H1 (cell line): ENCODE measurements around the gene ELFN2. TPM values are rescaled to one million over a fixed set of nuclear protein-coding genes. Genes with fewer than 3 reads are reported as not detected.

Experiments used
- CTCF ChIA-PET: fragments of 300-600 bp; sonication (Branson Sonifier 250); formaldehyde crosslinking; loops from one replicate; lab custom pipeline; 2021; ENCODE audit not compliant: partially characterized antibody; lab: Charles Lee
- POLR2A ChIA-PET: fragments of 300-600 bp; sonication (Branson Sonifier 250); formaldehyde crosslinking; loops from one replicate; lab custom pipeline; 2021; ENCODE audit warnings: inconsistent platforms; ENCODE audit not compliant: partially characterized antibody; lab: Charles Lee
- DNase-seq, 2 experiments: peaks; one replicate each; pipeline versions ENCODE4 v3.0.0 to v3.0.0-alpha.2; 2010 to 2022; ENCODE audit warnings: low spot score in 2 of 2, low read depth in 1 of 2, mixed read lengths in 1 of 2
- FAIRE-seq: peaks from 2 replicates; lab custom pipeline; 2011; peaks lifted over from hg19 to GRCh38; lab: Jason Lieb, UNC
- H2AFZ ChIP-seq: 2 replicates; pipeline ENCODE4 v1.8.1; 2012; ENCODE audit warnings: low read length, inconsistent platforms
- H2AK5ac ChIP-seq: 2 replicates; pipeline ENCODE4 v1.6.1; 2013; ENCODE audit warnings: low read depth, low read length
- H2BK120ac ChIP-seq: replicated peaks from 2 replicates; pipeline ENCODE3; 2013; ENCODE audit warnings: low read depth, low read length, inconsistent platforms
- H2BK12ac ChIP-seq: 2 replicates; pipeline ENCODE4 v1.6.1; 2013; ENCODE audit warnings: low read depth, low read length
- H2BK15ac ChIP-seq: 2 replicates; pipeline ENCODE4 v1.6.1; 2013; ENCODE audit warnings: low read length
- H2BK20ac ChIP-seq: 2 replicates; pipeline ENCODE4 v1.6.1; 2013; ENCODE audit warnings: low read length
- H2BK5ac ChIP-seq: 2 replicates; pipeline ENCODE4 v1.6.1; 2013; ENCODE audit warnings: low read depth, low read length
- H3K14ac ChIP-seq: 2 replicates; pipeline ENCODE4 v1.6.1; 2013; ENCODE audit warnings: inconsistent platforms; ENCODE audit not compliant: insufficient read length
- H3K18ac ChIP-seq: 2 replicates; pipeline ENCODE4 v1.6.1; 2013; ENCODE audit warnings: low read length; ENCODE audit errors: extremely low read depth
- H3K23ac ChIP-seq: 2 replicates; pipeline ENCODE4 v1.6.1; 2013; ENCODE audit warnings: inconsistent platforms; ENCODE audit not compliant: insufficient read length
- H3K23me2 ChIP-seq: 2 replicates; pipeline ENCODE4 v1.6.1; 2013; ENCODE audit warnings: low read depth, low read length
- H3K27ac ChIP-seq: 2 replicates; pipeline ENCODE4 v1.6.1; 2011; ENCODE audit warnings: low read depth, low read length, inconsistent platforms
- H3K27me3 ChIP-seq, 4 experiments: replicated peaks in 1 of 4; 1 replicate in 1 of 4; 2 replicates in 3 of 4; pipeline versions ENCODE4 v1.6.1 to v1.8.1; 2011 to 2013; ENCODE audit warnings: low read length in 3 of 4, mild to moderate bottlenecking in 3 of 4, inconsistent platforms in 2 of 4, mixed read lengths in 2 of 4, moderate library complexity in 1 of 4; ENCODE audit not compliant: control insufficient read depth in 3 of 4, insufficient read depth in 3 of 4; ENCODE audit errors: extremely low read depth in 1 of 4
- H3K36me3 ChIP-seq, 4 experiments: 2 replicates each; pipeline versions ENCODE4 v1.6.1 to v1.8.1; 2011 to 2013; ENCODE audit warnings: mild to moderate bottlenecking in 4 of 4, low read length in 3 of 4, moderate library complexity in 2 of 4, control low read depth in 1 of 4, inconsistent platforms in 1 of 4; ENCODE audit not compliant: insufficient read depth in 4 of 4, control insufficient read depth in 2 of 4
- H3K4ac ChIP-seq: replicated peaks from 2 replicates; pipeline ENCODE3; 2013; ENCODE audit warnings: low read length, low read depth, mixed read lengths, inconsistent platforms; ENCODE audit not compliant: insufficient read length
- H3K4me1 ChIP-seq, 4 experiments: replicated peaks in 1 of 4; 1 replicate in 1 of 4; 2 replicates in 3 of 4; pipeline versions ENCODE4 v1.6.1 to v1.8.1; 2011 to 2013; ENCODE audit warnings: low read length in 3 of 4, inconsistent platforms in 2 of 4, mixed read lengths in 1 of 4; ENCODE audit not compliant: insufficient read depth in 4 of 4, control insufficient read depth in 3 of 4
- H3K4me2 ChIP-seq, 2 experiments: 2 replicates each; pipeline versions ENCODE4 v1.6.1 to v1.8.1; 2011 to 2013; ENCODE audit warnings: low read depth in 2 of 2, low read length in 2 of 2, control low read depth in 1 of 2, inconsistent platforms in 1 of 2, mild to moderate bottlenecking in 1 of 2; ENCODE audit not compliant: insufficient read depth in 1 of 2
- H3K4me3 ChIP-seq, 4 experiments: fragments of 200-600, 300-600 bp in 1 of 4; sonication (generic), shearing (Covaris generic), sonication (Bioruptor Twin) in 1 of 4; 2 replicates each; pipeline versions ENCODE4 v1.5.1 to v1.8.1; 2011 to 2016; ENCODE audit warnings: low read length in 4 of 4, low read depth in 3 of 4, control low read depth in 2 of 4, inconsistent platforms in 2 of 4, mild to moderate bottlenecking in 2 of 4, mixed read lengths in 1 of 4, moderate library complexity in 1 of 4; ENCODE audit not compliant: insufficient read depth in 2 of 4; ENCODE audit errors: extremely low read depth in 1 of 4
- H3K56ac ChIP-seq: replicated peaks from 2 replicates; pipeline ENCODE3; 2013; ENCODE audit warnings: low read depth, mild to moderate bottlenecking, mixed read lengths, low read length, inconsistent platforms; ENCODE audit not compliant: insufficient read length
- H3K79me1 ChIP-seq: 2 replicates; pipeline ENCODE4 v1.6.1; 2013; ENCODE audit warnings: low read depth, low read length, control low read depth
- H3K79me2 ChIP-seq, 2 experiments: 2 replicates each; pipeline versions ENCODE4 v1.6.1 to v1.8.1; 2012 to 2013; ENCODE audit warnings: low read length in 2 of 2, mild to moderate bottlenecking in 2 of 2, inconsistent platforms in 1 of 2; ENCODE audit not compliant: insufficient read depth in 2 of 2, control insufficient read depth in 1 of 2
- H3K9ac ChIP-seq, 4 experiments: replicated peaks in 1 of 4; 1 replicate in 1 of 4; 2 replicates in 3 of 4; pipeline versions ENCODE4 v1.6.1 to v1.8.1; 2011 to 2013; ENCODE audit warnings: low read depth in 3 of 4, low read length in 3 of 4, control low read depth in 2 of 4, mild to moderate bottlenecking in 2 of 4, moderate library complexity in 2 of 4, inconsistent platforms in 1 of 4; ENCODE audit errors: extremely low read depth in 1 of 4
- H3K9me3 ChIP-seq, 2 experiments: 2 replicates each; pipeline versions ENCODE4 v1.6.1 to v1.8.1; 2012 to 2013; ENCODE audit warnings: mild to moderate bottlenecking in 2 of 2, moderate library complexity in 2 of 2, control low read depth in 1 of 2, inconsistent platforms in 1 of 2, low read depth in 1 of 2, low read length in 1 of 2, mixed read lengths in 1 of 2; ENCODE audit not compliant: insufficient read depth in 2 of 2
- H4K20me1 ChIP-seq, 2 experiments: replicated peaks in 1 of 2; 2 replicates each; pipeline versions ENCODE3 to v1.8.1; 2011 to 2013; ENCODE audit warnings: inconsistent platforms in 2 of 2, low read length in 2 of 2, mild to moderate bottlenecking in 1 of 2; ENCODE audit not compliant: insufficient read depth in 2 of 2, control insufficient read depth in 1 of 2
- H4K5ac ChIP-seq: 2 replicates; pipeline ENCODE4 v1.6.1; 2013; ENCODE audit warnings: low read length, low read depth, mixed read lengths, inconsistent platforms; ENCODE audit not compliant: insufficient read length
- H4K8ac ChIP-seq: 2 replicates; pipeline ENCODE4 v1.8.0; 2013; ENCODE audit warnings: mild to moderate bottlenecking, moderate library complexity, low read length, inconsistent platforms; ENCODE audit not compliant: insufficient read depth; ENCODE audit errors: extremely low read depth
- H4K91ac ChIP-seq: replicated peaks from 2 replicates; pipeline ENCODE3; 2013; ENCODE audit warnings: low read length, mixed read lengths, inconsistent platforms; ENCODE audit not compliant: insufficient read length
- CTCF ChIP-seq, 3 experiments: IDR thresholded peaks; 1 replicate in 2 of 3; 2 replicates in 1 of 3; pipeline versions ENCODE4 v1.5.1 to v1.6.1; 2011; ENCODE audit warnings: low read length in 3 of 3, mild to moderate bottlenecking in 3 of 3, inconsistent platforms in 2 of 3, low read depth in 1 of 3, moderate library complexity in 1 of 3; ENCODE audit not compliant: insufficient read depth in 1 of 3; ENCODE audit errors: control extremely low read depth in 1 of 3
- NRF1 ChIP-seq: IDR thresholded peaks from 2 replicates; pipeline ENCODE4 v1.6.1; 2011; ENCODE audit warnings: mild to moderate bottlenecking, low read depth, low read length, improper control_type of control experiment
- POLR2AphosphoS5 ChIP-seq: IDR thresholded peaks from 2 replicates; pipeline ENCODE4 v1.6.1; 2011; ENCODE audit warnings: low read depth, low read length
- RAD21 ChIP-seq, 2 experiments: IDR thresholded peaks in 1 of 2; conservative IDR thresholded peaks in 1 of 2; 2 replicates each; pipeline ENCODE4 v1.6.1; 2011; ENCODE audit warnings: low read depth in 2 of 2, low read length in 2 of 2, improper control_type of control experiment in 1 of 2, inconsistent platforms in 1 of 2, mild to moderate bottlenecking in 1 of 2, moderate library complexity in 1 of 2
- SP1 ChIP-seq: IDR thresholded peaks from 2 replicates; pipeline ENCODE4 v1.6.1; 2011; ENCODE audit warnings: low read depth, low read length
- USF2 ChIP-seq: IDR thresholded peaks from 2 replicates; pipeline ENCODE4 v1.6.1; 2011; ENCODE audit warnings: low read length, improper control_type of control experiment
- WGBS, 2 experiments: shearing (Covaris generic) in 1 of 2; methylation state at CpG; one replicate each; pipeline versions ENCODE4 v1.1.6 to v1.1.7; 2013 to 2015; ENCODE audit warnings: low lambda C conversion rate in 2 of 2, mixed read lengths in 2 of 2, inconsistent platforms in 1 of 2, low coverage in 1 of 2, missing lambda C conversion rate in 1 of 2; ENCODE audit not compliant: insufficient replicate concordance in 2 of 2, insufficient coverage in 1 of 2, insufficient read length in 1 of 2; ENCODE audit errors: extremely low coverage in 1 of 2, missing lambda C conversion rate in 1 of 2; 5-methylcytosine and 5-hydroxymethylcytosine counted together
- polyA plus RNA-seq, 7 experiments: library from polyadenylated mRNA; depleted of rRNA in 3 of 7; stranded (reverse) in 5 of 7; unstranded in 2 of 7; fragments of >200 nt in 5 of 7; fragments of 200-250 nt in 2 of 7; gene quantifications; 1 replicate in 5 of 7; 2 replicates in 1 of 7; 4 replicates in 1 of 7; pipeline versions ENCODE4 v1.2.1 to v1.2.3, GENCODE V29; 2011 to 2013; ENCODE audit warnings: missing spikeins in 2 of 7, mixed read lengths in 2 of 7
- total RNA-seq: library from RNA; stranded (reverse); fragmentation: NEBNext Ultra II Directional; extraction: Animal tissue kit (Norgen Biotek cat#: 25700); gene quantifications from 2 replicates; pipeline ENCODE4 v1.2.1, GENCODE V29; 2021

ELFN2 gene
- total and polyA plus RNA-seq, 2 of the 8 experiments (the other 6 are each of a cell fraction or from before 2014, with no cell fraction given), result 0.63 to 0.88 TPM

GRCh38 chr22:37428649-37429586, 1.6 kb upstream of the ELFN2 start:
- H3K14ac ChIP-seq, result no peak overlapping the region
- no peak overlapping the region for H3K27ac ChIP-seq
- no peak overlapping the region for H2AFZ ChIP-seq
- H3K4me2 ChIP-seq, result no peak overlapping the region; a peak in 1 of 4 replicates
- no peaks in the 10 kb centered on the region for H3K9me3 ChIP-seq
- H2BK15ac ChIP-seq, result no peak overlapping the region
- ChIA-PET POLR2A (interaction anchor here (1.1 to 1.6 kb wide), 3 partner anchors 10 to 95 kb away, joined by 3 to 4 read pairs (median 3); no protein-coding TSS in a partner anchor), CTCF (interaction anchor here (0.7 to 5.4 kb wide), 61 partner anchors 8 to 281 kb away, joined by 3 to 116 read pairs (median 5); no protein-coding TSS in a partner anchor)
- H2BK12ac ChIP-seq, result no peak overlapping the region
- peaks cover 0 to 24% (median 16%) of the 10 kb centered on the region in 4 experiments; a peak in 6 of 7 replicates for H3K4me1 ChIP-seq
- H3K56ac ChIP-seq, result no peak overlapping the region
- no peak overlapping the region for H2AK5ac ChIP-seq
- DNase-seq (peak; percentile 56 to 83), FAIRE-seq (peak; percentile 39)
- peaks cover 3 to 8% of the 10 kb centered on the region in 2 experiments for H4K20me1 ChIP-seq
- peaks cover 29 to 43% (median 38%) of the 10 kb centered on the region in 4 experiments for H3K27me3 ChIP-seq
- peaks cover 11% of the 10 kb centered on the region; the same call in 1 of the 2 replicates for H3K23me2 ChIP-seq
- no peaks in the 10 kb centered on the region for H3K79me1 ChIP-seq
- no peak overlapping the region for H3K18ac ChIP-seq
- H4K8ac ChIP-seq, result no peak overlapping the region
- no peaks in the 10 kb centered on the region for H3K79me2 ChIP-seq
- WGBS, 2 experiments, result 36% methylated on average over 14 of the region's 15 CpGs; no CpG with 5 or more reads in 1 of the 2 experiments
- no peak overlapping the region for H3K4ac ChIP-seq
- no peak overlapping the region for H2BK20ac ChIP-seq
- no peak overlapping the region for H3K4me3 ChIP-seq
- H4K91ac ChIP-seq, result no peak overlapping the region
- no peaks in the 10 kb centered on the region for H3K36me3 ChIP-seq
- H3K9ac ChIP-seq, result no peak overlapping the region
- H3K23ac ChIP-seq, result no peak overlapping the region
- no peak overlapping the region for H4K5ac ChIP-seq
- no peak overlapping the region for H2BK5ac ChIP-seq
- no peak overlapping the region for H2BK120ac ChIP-seq
- TF ChIP-seq USF2 (no peak), NRF1 (no peak), POLR2AphosphoS5 (no peak), RAD21 (IDR thresholded peaks at IDR 0.05 in 1 of 2, conservative IDR thresholded peaks at IDR 0.05 in 1 of 2; ENCODE audit: low read depth in 2 of 2, low read length in 2 of 2) (peak; percentile 80 to 84), CTCF (IDR thresholded peaks at IDR 0.05; ENCODE audit: control extremely low read depth in 1 of 3, insufficient read depth in 1 of 3, low read depth in 1 of 3, low read length in 3 of 3) (peak; percentile 73 to 92 (median 90)), SP1 (no peak)
